ENCODE results near the gene GP1BA.

Gene GP1BA

GRCh38 chr17:4978726-4979125 lies 46.6 kb downstream of the GP1BA start:
- no peak for DNase-seq

GRCh38 chr17:4980644-4981216 lies 48.7 kb downstream of the GP1BA start:
- no peak for DNase-seq

GRCh38 chr17:4982305-4982704 lies 50.2 kb downstream of the GP1BA start:
- DNase-seq = no peak
